ENCODE data around the gene IL22RA1. TPM values are rescaled to one million over a fixed set of nuclear protein-coding genes. Genes with fewer than 3 reads are reported as not detected.

Gene IL22RA1
- total RNA-seq, 1 experiment from 2014 or later, result not detected

GRCh38 chr1:24119489-24119858 lies 23.5 kb downstream of the IL22RA1 start:
- H3K79me2 ChIP-seq (ENCODE audit: low read length), result no peaks in the 10 kb centered on the region
- no peaks in the 10 kb centered on the region for H3K9me2 ChIP-seq (replicated peaks; ENCODE audit: insufficient read depth, low read length)
- no peaks in the 10 kb centered on the region for H3K36me3 ChIP-seq (ENCODE audit: insufficient read depth, low read length)
- H3K4me1 ChIP-seq (ENCODE audit: low read length), result no peaks in the 10 kb centered on the region
- H3K27ac ChIP-seq (ENCODE audit: low read length), result no peak overlapping the region
- DNase-seq, result no peak
- H3K9ac ChIP-seq (ENCODE audit: low read length), result no peak overlapping the region
- no peak overlapping the region for H3K4me2 ChIP-seq (ENCODE audit: low read depth, low read length, poor library complexity, severe bottlenecking)
- no peak overlapping the region for H3K4me3 ChIP-seq (ENCODE audit: low read length)
- H3K9me3 ChIP-seq (ENCODE audit: low read length), result no peaks in the 10 kb centered on the region
- no peaks in the 10 kb centered on the region for H3K27me3 ChIP-seq (ENCODE audit: low read length)
- H2AFZ ChIP-seq (ENCODE audit: low read length), result no peak overlapping the region
- H4K20me1 ChIP-seq (ENCODE audit: insufficient read depth, low read depth, low read length), result no peaks in the 10 kb centered on the region

GRCh38 chr1:24118410-24119242 lies 24.3 kb downstream of the IL22RA1 start:
- Histone ChIP-seq H3K4me2 (ENCODE audit: low read depth, low read length, poor library complexity, severe bottlenecking) (no peak overlapping the region), H3K27me3 (ENCODE audit: low read length) (no peaks in the 10 kb centered on the region), H3K9me2 (replicated peaks; ENCODE audit: insufficient read depth, low read length) (no peaks in the 10 kb centered on the region), H3K36me3 (ENCODE audit: insufficient read depth, low read length) (no peaks in the 10 kb centered on the region), H2AFZ (ENCODE audit: low read length) (no peak overlapping the region), H3K27ac (ENCODE audit: low read length) (no peak overlapping the region), H3K79me2 (ENCODE audit: low read length) (no peaks in the 10 kb centered on the region), H3K9ac (ENCODE audit: low read length) (no peak overlapping the region), H3K4me3 (ENCODE audit: low read length) (no peak overlapping the region), H3K4me1 (ENCODE audit: low read length) (no peaks in the 10 kb centered on the region), H4K20me1 (ENCODE audit: insufficient read depth, low read depth, low read length) (no peaks in the 10 kb centered on the region), H3K9me3 (ENCODE audit: low read length) (no peaks in the 10 kb centered on the region)
- DNase-seq, result no peak

- H4K20me1 ChIP-seq (ENCODE audit: insufficient read depth, low read depth, low read length), result no peaks in the 10 kb centered on the region
- no peak overlapping the region for H3K27ac ChIP-seq (ENCODE audit: low read length)
- H3K36me3 ChIP-seq (ENCODE audit: insufficient read depth, low read length), result no peaks in the 10 kb centered on the region
- no peak overlapping the region for H3K4me2 ChIP-seq (ENCODE audit: low read depth, low read length, poor library complexity, severe bottlenecking)
- H3K9me2 ChIP-seq (replicated peaks; ENCODE audit: insufficient read depth, low read length), result no peaks in the 10 kb centered on the region
- H3K9ac ChIP-seq (ENCODE audit: low read length), result no peak overlapping the region
- H3K4me3 ChIP-seq (ENCODE audit: low read length), result no peak overlapping the region
- no peaks in the 10 kb centered on the region for H3K79me2 ChIP-seq (ENCODE audit: low read length)
- H3K4me1 ChIP-seq (ENCODE audit: low read length), result no peaks in the 10 kb centered on the region
- no peak for DNase-seq
- H2AFZ ChIP-seq (ENCODE audit: low read length), result no peak overlapping the region
- no peaks in the 10 kb centered on the region for H3K27me3 ChIP-seq (ENCODE audit: low read length)
- no peaks in the 10 kb centered on the region for H3K9me3 ChIP-seq (ENCODE audit: low read length)
Measured at GRCh38 chr1:24117722-24118409, 25.1 kb downstream of the IL22RA1 start.

- no peaks in the 10 kb centered on the region for H3K9me3 ChIP-seq (ENCODE audit: low read length)
- no peak overlapping the region for H3K27ac ChIP-seq (ENCODE audit: low read length)
- no peak overlapping the region for H2AFZ ChIP-seq (ENCODE audit: low read length)
- no peak overlapping the region for H3K4me2 ChIP-seq (ENCODE audit: low read depth, low read length, poor library complexity, severe bottlenecking)
- no peaks in the 10 kb centered on the region for H3K79me2 ChIP-seq (ENCODE audit: low read length)
- no peaks in the 10 kb centered on the region for H3K4me1 ChIP-seq (ENCODE audit: low read length)
- no peaks in the 10 kb centered on the region for H3K9me2 ChIP-seq (replicated peaks; ENCODE audit: insufficient read depth, low read length)
- no peak overlapping the region for H3K9ac ChIP-seq (ENCODE audit: low read length)
- no peaks in the 10 kb centered on the region for H3K27me3 ChIP-seq (ENCODE audit: low read length)
- DNase-seq, result no peak
- no peaks in the 10 kb centered on the region for H3K36me3 ChIP-seq (ENCODE audit: insufficient read depth, low read length)
- no peak overlapping the region for H3K4me3 ChIP-seq (ENCODE audit: low read length)
- H4K20me1 ChIP-seq (ENCODE audit: insufficient read depth, low read depth, low read length), result no peaks in the 10 kb centered on the region
Measured at GRCh38 chr1:24117132-24117531, 25.8 kb downstream of the IL22RA1 start.

GRCh38 chr1:24114753-24115152 lies 28.2 kb downstream of the IL22RA1 start:
- no peak for DNase-seq
- H3K4me2 ChIP-seq (ENCODE audit: low read depth, low read length, poor library complexity, severe bottlenecking), result no peak overlapping the region
- no peak overlapping the region for H2AFZ ChIP-seq (ENCODE audit: low read length)
- H3K27me3 ChIP-seq (ENCODE audit: low read length), result no peaks in the 10 kb centered on the region
- H3K4me1 ChIP-seq (ENCODE audit: low read length), result no peaks in the 10 kb centered on the region
- H4K20me1 ChIP-seq (ENCODE audit: insufficient read depth, low read depth, low read length), result no peaks in the 10 kb centered on the region
- H3K9ac ChIP-seq (ENCODE audit: low read length), result no peak overlapping the region
- H3K9me3 ChIP-seq (ENCODE audit: low read length), result no peaks in the 10 kb centered on the region
- no peaks in the 10 kb centered on the region for H3K36me3 ChIP-seq (ENCODE audit: insufficient read depth, low read length)
- no peaks in the 10 kb centered on the region for H3K9me2 ChIP-seq (replicated peaks; ENCODE audit: insufficient read depth, low read length)
- H3K4me3 ChIP-seq (ENCODE audit: low read length), result no peak overlapping the region
- no peak overlapping the region for H3K27ac ChIP-seq (ENCODE audit: low read length)
- no peaks in the 10 kb centered on the region for H3K79me2 ChIP-seq (ENCODE audit: low read length)

- Histone ChIP-seq H3K27ac (ENCODE audit: low read length) (no peak overlapping the region), H3K79me2 (ENCODE audit: low read length) (no peaks in the 10 kb centered on the region), H3K27me3 (ENCODE audit: low read length) (no peaks in the 10 kb centered on the region), H4K20me1 (ENCODE audit: insufficient read depth, low read depth, low read length) (no peaks in the 10 kb centered on the region), H2AFZ (ENCODE audit: low read length) (no peak overlapping the region), H3K36me3 (ENCODE audit: insufficient read depth, low read length) (no peaks in the 10 kb centered on the region), H3K4me2 (ENCODE audit: low read depth, low read length, poor library complexity, severe bottlenecking) (no peak overlapping the region), H3K9ac (ENCODE audit: low read length) (no peak overlapping the region), H3K9me3 (ENCODE audit: low read length) (no peaks in the 10 kb centered on the region), H3K4me1 (ENCODE audit: low read length) (no peaks in the 10 kb centered on the region), H3K4me3 (ENCODE audit: low read length) (no peak overlapping the region), H3K9me2 (replicated peaks; ENCODE audit: insufficient read depth, low read length) (no peaks in the 10 kb centered on the region)
- no peak for DNase-seq
Measured at GRCh38 chr1:24113641-24114033, 29.3 kb downstream of the IL22RA1 start.

- Histone ChIP-seq H3K36me3 (ENCODE audit: insufficient read depth, low read length) (no peaks in the 10 kb centered on the region), H4K20me1 (ENCODE audit: insufficient read depth, low read depth, low read length) (no peaks in the 10 kb centered on the region), H3K27me3 (ENCODE audit: low read length) (no peaks in the 10 kb centered on the region), H3K9me3 (ENCODE audit: low read length) (no peaks in the 10 kb centered on the region), H3K9ac (ENCODE audit: low read length) (no peak within 1 kb of the TSS), H3K4me2 (ENCODE audit: low read depth, low read length, poor library complexity, severe bottlenecking) (no peak within 1 kb of the TSS), H3K4me1 (ENCODE audit: low read length) (no peaks in the 10 kb centered on the region), H3K27ac (ENCODE audit: low read length) (no peak within 1 kb of the TSS), H3K4me3 (ENCODE audit: low read length) (no peak within 1 kb of the TSS), H3K9me2 (replicated peaks; ENCODE audit: insufficient read depth, low read length) (no peaks in the 10 kb centered on the region), H3K79me2 (ENCODE audit: low read length) (no peaks in the 10 kb centered on the region), H2AFZ (ENCODE audit: low read length) (no peak within 1 kb of the TSS)
- DNase-seq, result peak; percentile 66
Measured at GRCh38 chr1:24111996-24112779, 30.8 kb downstream of the IL22RA1 start, which contains the start of gene MYOM3. Gene MYOM3 (minus strand): TSS chr1:24112135. CDS start chr1:24108636, 3,499 bp downstream.
